Measurements from ENCODE around the gene FBXO15. TPM values are rescaled to one million over a fixed set of nuclear protein-coding genes. Genes with fewer than 3 reads are reported as not detected.

Gene FBXO15
- total RNA-seq, 1 donor, result 0.27 TPM

- peak overlapping the region; percentile 84 for H3K4me3 ChIP-seq (ENCODE audit: low read depth, low read length)
- TF ChIP-seq CTCF (IDR thresholded peaks at IDR 0.05; ENCODE audit: insufficient read depth, low read length), result no peak
- no peak for DNase-seq (ENCODE audit: low read depth)
Observed at GRCh38 chr18:74147491-74147778, 199 bp downstream of the FBXO15 start.

- no peak overlapping the region for H3K4me3 ChIP-seq (ENCODE audit: low read depth, low read length)
- DNase-seq (ENCODE audit: low read depth), result peak; percentile 9
Observed at GRCh38 chr18:74146756-74147155, 878 bp downstream of the FBXO15 start.

GRCh38 chr18:74142252-74142651 is 5.4 kb downstream of the FBXO15 start:
- TF ChIP-seq CTCF (IDR thresholded peaks at IDR 0.05; ENCODE audit: insufficient read depth, low read length), result no peak
- DNase-seq (ENCODE audit: low read depth), result no peak
- no peak overlapping the region for H3K4me3 ChIP-seq (ENCODE audit: low read depth, low read length)

More at GRCh38 chr18:74146756-74147155, 878 bp downstream of the FBXO15 start:
- no peak for TF ChIP-seq CTCF (IDR thresholded peaks at IDR 0.05; ENCODE audit: insufficient read depth, low read length)

GRCh38 chr18:74141667-74142066 is 6.0 kb downstream of the FBXO15 start:
- no peak for TF ChIP-seq CTCF (IDR thresholded peaks at IDR 0.05; ENCODE audit: insufficient read depth, low read length)
- H3K4me3 ChIP-seq (ENCODE audit: low read depth, low read length), result no peak overlapping the region
- no peak for DNase-seq (ENCODE audit: low read depth)

- no peak for DNase-seq (ENCODE audit: low read depth)
- TF ChIP-seq CTCF (IDR thresholded peaks at IDR 0.05; ENCODE audit: insufficient read depth, low read length), result no peak
- no peak overlapping the region for H3K4me3 ChIP-seq (ENCODE audit: low read depth, low read length)
Observed at GRCh38 chr18:74140582-74140981, 7.1 kb downstream of the FBXO15 start.

GRCh38 chr18:74139888-74140287 is 7.7 kb downstream of the FBXO15 start:
- DNase-seq (ENCODE audit: low read depth), result peak; percentile 43
- no peak for TF ChIP-seq CTCF (IDR thresholded peaks at IDR 0.05; ENCODE audit: insufficient read depth, low read length)
- H3K4me3 ChIP-seq (ENCODE audit: low read depth, low read length), result no peak overlapping the region

GRCh38 chr18:74139411-74139810 is 8.2 kb downstream of the FBXO15 start:
- TF ChIP-seq CTCF (IDR thresholded peaks at IDR 0.05; ENCODE audit: insufficient read depth, low read length), result no peak
- H3K4me3 ChIP-seq (ENCODE audit: low read depth, low read length), result no peak overlapping the region
- DNase-seq (ENCODE audit: low read depth), result no peak
